Lower leg skin (tissue), 3 donors: ENCODE results near the gene NAMPT.

ENCODE experiments used
- CTCF ChIP-seq, 3 donors: fragments of 450-650 bp; IDR thresholded peaks; one replicate each; pipeline ENCODE4 v1.5.1; 2016; ENCODE audit warnings: antibody characterized with exemption in 3 of 3, mild to moderate bottlenecking in 3 of 3, moderate library complexity in 2 of 3
- POLR2A ChIP-seq, 2 donors: fragments of 450-650 bp; IDR thresholded peaks; one replicate each; pipeline ENCODE4 v1.6.1; 2016 to 2017; ENCODE audit warnings: antibody characterized with exemption in 2 of 2, mild to moderate bottlenecking in 1 of 2, moderate library complexity in 1 of 2

GRCh38 chr7:106278695-106279094 is 6.1 kb downstream of the NAMPT start:
- TF ChIP-seq CTCF (IDR thresholded peaks at IDR 0.05) = no peak
- no peak for TF ChIP-seq POLR2A (IDR thresholded peaks at IDR 0.05)
